GM23338 (cell line): Measurements from ENCODE around the gene PRR35. TPM values are rescaled to one million over a fixed set of nuclear protein-coding genes. Genes with fewer than 3 reads are reported as not detected.
A peak's percentile ranks its signal among the peaks of the same experiment; 100 is the strongest.

Source experiments
- ATAC-seq: fragments of 200-7000 bp; cut with Tn5 transposase; 3 replicates; pipeline ENCODE4 v1.9.1; 2020
- DNase-seq: peaks from one replicate; pipeline ENCODE4 v3.0.0-alpha.2; 2015; ENCODE audit warnings: low spot score
- H2AFZ ChIP-seq: fragments of 200-600 bp; sonication (generic); 2 replicates; pipeline ENCODE4 v1.8.0; 2016; ENCODE audit warnings: antibody characterized with exemption, mild to moderate bottlenecking, moderate library complexity
- H3F3A ChIP-seq: fragments of 200-600 bp; sonication (generic); replicated peaks from 2 replicates; pipeline ENCODE4 v1.8.0; 2017; ENCODE audit warnings: antibody characterized with exemption, mixed run types, low read depth
- H3K27ac ChIP-seq: fragments of 200-600 bp; sonication (generic); 2 replicates; pipeline ENCODE4 v1.6.1; 2016; ENCODE audit warnings: low read depth
- H3K27me3 ChIP-seq: fragments of 200-600 bp; sonication (generic); 2 replicates; pipeline ENCODE4 v1.8.0; 2016; ENCODE audit warnings: mild to moderate bottlenecking, mixed run types, moderate library complexity; ENCODE audit not compliant: insufficient read depth
- H3K36me3 ChIP-seq: fragments of 200-600 bp; sonication (generic); 2 replicates; pipeline ENCODE4 v1.8.0; 2016; ENCODE audit warnings: mild to moderate bottlenecking; ENCODE audit not compliant: insufficient read depth
- H3K4me1 ChIP-seq: fragments of 200-600 bp; sonication (generic); 2 replicates; pipeline ENCODE4 v1.8.0; 2016; ENCODE audit warnings: mild to moderate bottlenecking, moderate library complexity; ENCODE audit not compliant: insufficient read depth
- H3K4me2 ChIP-seq: fragments of 200-600 bp; sonication (generic); 2 replicates; pipeline ENCODE4 v1.7.1; 2017; ENCODE audit warnings: mixed run types
- H3K4me3 ChIP-seq: fragments of 200-600 bp; sonication (generic); 2 replicates; pipeline ENCODE4 v1.6.1; 2016; ENCODE audit warnings: mixed run types
- H3K79me2 ChIP-seq: fragments of 200-600 bp; sonication (generic); replicated peaks from 2 replicates; pipeline ENCODE4 v1.8.0; 2017; ENCODE audit warnings: mild to moderate bottlenecking; ENCODE audit not compliant: insufficient read depth
- H3K9me2 ChIP-seq: fragments of 200-600 bp; sonication (generic); 2 replicates; pipeline ENCODE4 v1.8.0; 2017; ENCODE audit not compliant: insufficient read depth
- H4K20me1 ChIP-seq: fragments of 200-600 bp; sonication (generic); replicated peaks from 2 replicates; pipeline ENCODE4 v1.8.0; 2017; ENCODE audit warnings: mild to moderate bottlenecking; ENCODE audit not compliant: insufficient read depth
- H3K27ac Mint-ChIP-seq: 2 replicates; pipeline ENCODE4 v1.8.0; 2020; ENCODE audit warnings: inconsistent platforms, mild to moderate bottlenecking, moderate library complexity, mixed read lengths
- H3K27me3 Mint-ChIP-seq: 3 replicates; pipeline ENCODE4 v1.8.0; 2022; ENCODE audit warnings: low read depth, mild to moderate bottlenecking, moderate library complexity, mixed read lengths, inconsistent platforms; ENCODE audit not compliant: insufficient read depth, poor library complexity
- H3K36me3 Mint-ChIP-seq: 3 replicates; pipeline ENCODE4 v1.8.0; 2021; ENCODE audit warnings: low read depth, mild to moderate bottlenecking, inconsistent platforms, moderate library complexity, mixed read lengths
- H3K4me1 Mint-ChIP-seq: 3 replicates; pipeline ENCODE4 v1.8.0; 2020; ENCODE audit warnings: mild to moderate bottlenecking, inconsistent platforms, mixed read lengths
- H3K4me3 Mint-ChIP-seq: 3 replicates; pipeline ENCODE4 v1.8.0; 2021; ENCODE audit warnings: moderate library complexity, mild to moderate bottlenecking, inconsistent platforms, mixed read lengths
- H3K9me3 Mint-ChIP-seq: 3 replicates; pipeline ENCODE4 v1.8.0; 2020; ENCODE audit warnings: moderate library complexity, mild to moderate bottlenecking, inconsistent platforms, mixed read lengths
- ETS1 ChIP-seq: IDR thresholded peaks from 2 replicates; pipeline ENCODE4 v1.6.1; 2016; ENCODE audit warnings: antibody characterized with exemption
- EZH2phosphoT487 ChIP-seq: fragments of 200-600 bp; sonication (generic); IDR thresholded peaks from one replicate; pipeline ENCODE4 v1.8.1; 2018; ENCODE audit warnings: antibody characterized with exemption; ENCODE audit not compliant: unreplicated experiment
- NANOG ChIP-seq: IDR thresholded peaks from 2 replicates; pipeline ENCODE4 v1.6.1; 2016; ENCODE audit warnings: antibody characterized with exemption, borderline replicate concordance
- REST ChIP-seq: IDR thresholded peaks from one replicate; pipeline ENCODE4 v1.6.1; 2018; ENCODE audit warnings: antibody characterized with exemption; ENCODE audit not compliant: unreplicated experiment
- ZNF462 ChIP-seq: fragments of 250-450 bp; sonication (Bioruptor Pico); IDR thresholded peaks from 2 replicates; pipeline ENCODE4 v1.5.0; 2020; ENCODE audit warnings: mild to moderate bottlenecking, moderate library complexity
- polyA plus RNA-seq: library from polyadenylated mRNA; unstranded; fragments of >200 nt; fragmentation: Nextera tagmentation; extraction: Ambion mirVana; gene quantifications from 2 replicates; pipeline ENCODE4 v1.2.1, GENCODE V29; 2016
- total RNA-seq: library from RNA; depleted of rRNA; stranded (reverse); fragments of >200 nt; shearing (Covaris generic); gene quantifications from 2 replicates; pipeline ENCODE4 v1.2.3, GENCODE V29; 2014

Gene PRR35
- total and polyA plus RNA-seq, 2 experiments from 2014 or later, result 0.32 to 1.4 TPM

- TF ChIP-seq EZH2phosphoT487 (no peak), REST (no peak), ETS1 (no peak), NANOG (no peak)
- Histone ChIP-seq H3K79me2 (peaks cover 8% of the 10 kb centered on the region), H3K4me2 (peak overlapping the region; percentile 88), H3K27me3 (no peaks in the 10 kb centered on the region), H3K4me1 (peaks cover 17% of the 10 kb centered on the region), H3K36me3 (no peaks in the 10 kb centered on the region), H2AFZ (peak overlapping the region; percentile 91; the same call in 1 of the 2 replicates), H3K9me2 (no peaks in the 10 kb centered on the region), H3K4me3 (peak overlapping the region; percentile 93), H3F3A (0 out of 2 replicates have a peak, but pooled peaks cover 11% of the 10 kb centered on the region), H4K20me1 (no peaks in the 10 kb centered on the region), H3K27ac (peak overlapping the region; percentile 66; the same call in 1 of the 2 replicates)
- Mint-ChIP-seq H3K36me3 (no peaks in the 10 kb centered on the region; the same call in 2 of the 3 replicates), H3K9me3 (no peaks in the 10 kb centered on the region), H3K27me3 (peaks cover 3% of the 10 kb centered on the region), H3K27ac (no peak overlapping the region; the same call in 1 of the 2 replicates), H3K4me3 (peak overlapping the region; percentile 80), H3K4me1 (peaks cover 6% of the 10 kb centered on the region; the same call in 2 of the 3 replicates)
- no peak for DNase-seq
- ATAC-seq, result no peak
These were observed 8.4 kb downstream of the PRR35 start for GRCh38 chr16:568401-569258.

GRCh38 chr16:569445-570254 lies 9.5 kb downstream of the PRR35 start, which contains the start of gene PIGQ:
TSS of gene PIGQ (plus strand) at chr16:569968. CDS start at chr16:574075, 4,107 bp downstream.
- H3K4me2 ChIP-seq, result peak within 1 kb of the TSS; percentile 92
- no peaks in the 10 kb centered on the region for H3K36me3 ChIP-seq
- peak within 1 kb of the TSS; percentile 91 for H2AFZ ChIP-seq
- H3K27me3 Mint-ChIP-seq, result peaks cover 5% of the 10 kb centered on the region
- peak; percentile 56 for ATAC-seq
- peaks cover 8% of the 10 kb centered on the region for H3K79me2 ChIP-seq
- no peaks in the 10 kb centered on the region for H4K20me1 ChIP-seq
- H3K9me2 ChIP-seq, result no peaks in the 10 kb centered on the region
- no peak within 1 kb of the TSS; the same call in 1 of the 2 replicates for H3K27ac Mint-ChIP-seq
- peak within 1 kb of the TSS; percentile 93 for H3K4me3 ChIP-seq
- peaks cover 17% of the 10 kb centered on the region for H3K4me1 ChIP-seq
- no peaks in the 10 kb centered on the region; the same call in 2 of the 3 replicates for H3K36me3 Mint-ChIP-seq
- peak; percentile 89 for DNase-seq
- no peaks in the 10 kb centered on the region for H3K27me3 ChIP-seq
- no peaks in the 10 kb centered on the region for H3K9me3 Mint-ChIP-seq
- peaks cover 6% of the 10 kb centered on the region; the same call in 2 of the 3 replicates for H3K4me1 Mint-ChIP-seq
- H3F3A ChIP-seq, result 0 out of 2 replicates have a peak, but pooled peaks cover 11% of the 10 kb centered on the region
- H3K4me3 Mint-ChIP-seq, result peak within 1 kb of the TSS; percentile 80
- H3K27ac ChIP-seq, result peak within 1 kb of the TSS; percentile 74; the same call in 1 of the 2 replicates
- TF ChIP-seq ZNF462 (no peak), NANOG (no peak)
